ENCODE results near the gene C14orf180.

DNA sequence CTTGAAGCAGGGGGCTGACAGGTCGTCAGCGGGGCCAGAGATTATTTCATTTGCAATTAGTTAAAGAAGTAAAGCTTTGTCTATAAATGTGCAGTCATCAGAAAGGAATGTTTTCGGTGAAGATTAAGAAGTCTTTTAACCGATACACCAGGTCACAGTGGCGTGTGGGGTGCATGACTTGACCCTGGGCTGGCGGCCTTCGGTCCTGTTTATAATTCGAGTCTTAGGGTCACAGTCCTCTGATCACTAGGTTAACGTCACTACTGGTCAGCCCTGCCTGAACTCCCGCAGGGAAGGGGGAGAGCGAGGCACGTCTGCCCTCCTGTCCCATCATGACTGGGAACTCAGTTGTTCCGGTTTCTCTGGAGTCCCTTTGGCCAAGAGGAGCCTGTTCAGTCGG is 5.0 kb upstream of the C14orf180 start:
- no peak for TF ChIP-seq EZH2 (IDR thresholded peaks at IDR 0.05; ENCODE audit: low read length)
- TF ChIP-seq, protein P1, sequence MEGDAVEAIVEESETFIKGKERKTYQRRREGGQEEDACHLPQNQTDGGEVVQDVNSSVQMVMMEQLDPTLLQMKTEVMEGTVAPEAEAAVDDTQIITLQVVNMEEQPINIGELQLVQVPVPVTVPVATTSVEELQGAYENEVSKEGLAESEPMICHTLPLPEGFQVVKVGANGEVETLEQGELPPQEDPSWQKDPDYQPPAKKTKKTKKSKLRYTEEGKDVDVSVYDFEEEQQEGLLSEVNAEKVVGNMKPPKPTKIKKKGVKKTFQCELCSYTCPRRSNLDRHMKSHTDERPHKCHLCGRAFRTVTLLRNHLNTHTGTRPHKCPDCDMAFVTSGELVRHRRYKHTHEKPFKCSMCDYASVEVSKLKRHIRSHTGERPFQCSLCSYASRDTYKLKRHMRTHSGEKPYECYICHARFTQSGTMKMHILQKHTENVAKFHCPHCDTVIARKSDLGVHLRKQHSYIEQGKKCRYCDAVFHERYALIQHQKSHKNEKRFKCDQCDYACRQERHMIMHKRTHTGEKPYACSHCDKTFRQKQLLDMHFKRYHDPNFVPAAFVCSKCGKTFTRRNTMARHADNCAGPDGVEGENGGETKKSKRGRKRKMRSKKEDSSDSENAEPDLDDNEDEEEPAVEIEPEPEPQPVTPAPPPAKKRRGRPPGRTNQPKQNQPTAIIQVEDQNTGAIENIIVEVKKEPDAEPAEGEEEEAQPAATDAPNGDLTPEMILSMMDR (optimal IDR thresholded peaks at IDR 0.05 in 1 of 3, IDR thresholded peaks at IDR 0.05 in 1 of 3, conservative IDR thresholded peaks at IDR 0.05 in 1 of 3; ENCODE audit: extremely low read depth in 1 of 3, insufficient read depth in 2 of 3, low read length in 3 of 3): no peak
